MM.1S (cell line): Measurements from ENCODE around the gene DAO.

Experiments used
- DNase-seq: peaks from one replicate; pipeline ENCODE4 v3.0.0-alpha.2; 2015
- H2AFZ ChIP-seq: fragments of 300-600 bp; sonication (generic); 2 replicates; pipeline ENCODE4 v1.6.0; 2016; ENCODE audit warnings: antibody characterized with exemption, low read length
- H3F3A ChIP-seq: fragments of 300-600 bp; sonication (generic); 2 replicates; pipeline ENCODE4 v1.6.1; 2016; ENCODE audit warnings: mild to moderate bottlenecking, antibody characterized with exemption, low read length, moderate library complexity, mixed read lengths; ENCODE audit not compliant: insufficient read depth
- H3K27ac ChIP-seq: fragments of 300-600 bp; sonication (generic); 2 replicates; pipeline ENCODE4 v1.5.1; 2016; ENCODE audit warnings: mild to moderate bottlenecking, low read length
- H3K27me3 ChIP-seq: fragments of 300-600 bp; sonication (generic); replicated peaks from 2 replicates; pipeline ENCODE4 v1.6.0; 2016; ENCODE audit warnings: low read length; ENCODE audit not compliant: insufficient read depth
- H3K36me3 ChIP-seq: fragments of 300-600 bp; sonication (generic); replicated peaks from 2 replicates; pipeline ENCODE4 v1.6.1; 2016; ENCODE audit warnings: mild to moderate bottlenecking, low read length, mixed read lengths; ENCODE audit not compliant: insufficient read depth
- H3K4me1 ChIP-seq: fragments of 300-600 bp; sonication (generic); 2 replicates; pipeline ENCODE4 v1.6.1; 2016; ENCODE audit warnings: low read length, mixed read lengths
- H3K4me2 ChIP-seq: fragments of 300-600 bp; sonication (generic); 2 replicates; pipeline ENCODE4 v1.6.0; 2016; ENCODE audit warnings: low read depth, low read length
- H3K4me3 ChIP-seq: fragments of 300-600 bp; sonication (generic); 2 replicates; pipeline ENCODE4 v1.5.1; 2016; ENCODE audit warnings: low read length, mixed read lengths
- H3K79me2 ChIP-seq: fragments of 300-600 bp; sonication (generic); 2 replicates; pipeline ENCODE4 v1.6.1; 2016; ENCODE audit warnings: mixed run types, low read length, mixed read lengths
- H3K9ac ChIP-seq: fragments of 300-600 bp; sonication (generic); 2 replicates; pipeline ENCODE4 v1.6.1; 2016; ENCODE audit warnings: low read length, mixed read lengths
- H3K9me2 ChIP-seq: fragments of 300-600 bp; sonication (generic); replicated peaks from 2 replicates; pipeline ENCODE4 v1.6.1; 2016; ENCODE audit warnings: mild to moderate bottlenecking, low read length, mixed read lengths; ENCODE audit not compliant: insufficient read depth
- H3K9me3 ChIP-seq: fragments of 300-600 bp; sonication (generic); replicated peaks from 2 replicates; pipeline ENCODE4 v1.6.1; 2016; ENCODE audit warnings: mild to moderate bottlenecking, low read length, mixed read lengths; ENCODE audit not compliant: insufficient read depth
- H4K20me1 ChIP-seq: fragments of 300-600 bp; sonication (generic); 2 replicates; pipeline ENCODE4 v1.6.1; 2016; ENCODE audit warnings: mild to moderate bottlenecking, low read length, moderate library complexity, mixed read lengths; ENCODE audit not compliant: insufficient read depth
- EZH2 ChIP-seq: fragments of 300-600 bp; sonication (generic); optimal IDR thresholded peaks from 2 replicates; pipeline ENCODE3; 2017; ENCODE audit warnings: low read depth, mild to moderate bottlenecking, antibody characterized with exemption, low read length, mixed read lengths
- EZH2phosphoT487 ChIP-seq: fragments of 300-600 bp; sonication (generic); IDR thresholded peaks from 2 replicates; pipeline ENCODE4 v1.6.1; 2018; ENCODE audit warnings: antibody characterized with exemption, low read length
- TF ChIP-seq, protein P1 (sequence below): fragments of 300-600 bp; sonication (generic); IDR thresholded peaks from 2 replicates; pipeline ENCODE4 v1.5.1; 2016; ENCODE audit warnings: antibody characterized with exemption, low read length, mixed read lengths

DAO gene

DNA sequence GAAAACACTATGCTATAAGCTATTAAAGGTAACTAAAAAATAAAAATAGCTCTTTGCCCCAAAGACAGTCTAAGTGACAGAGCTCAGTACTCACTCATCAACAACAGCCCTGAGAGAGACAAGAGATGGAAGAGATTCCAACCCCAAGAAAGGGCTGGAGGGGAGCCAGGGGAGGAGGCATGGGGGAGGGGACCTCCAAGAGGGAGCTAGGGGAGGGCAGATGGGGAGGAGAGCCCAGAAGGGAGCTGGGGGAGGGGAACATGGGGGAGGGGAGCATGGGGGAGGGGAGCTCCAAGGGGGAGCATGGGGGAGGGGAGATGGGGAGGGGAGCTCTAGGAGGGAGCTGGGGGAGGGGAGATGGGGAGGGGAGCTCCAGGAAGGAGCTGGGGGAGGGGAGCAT lies 30.2 kb upstream of the DAO start:
- no peaks in the 10 kb centered on the region for H3K4me1 ChIP-seq
- DNase-seq, result no peak
- H4K20me1 ChIP-seq, result no peaks in the 10 kb centered on the region; the same call in 1 of the 2 replicates
- no peak overlapping the region for H3K27ac ChIP-seq
- no peaks in the 10 kb centered on the region for H3F3A ChIP-seq
- no peak overlapping the region for H2AFZ ChIP-seq
- TF ChIP-seq, protein P1, sequence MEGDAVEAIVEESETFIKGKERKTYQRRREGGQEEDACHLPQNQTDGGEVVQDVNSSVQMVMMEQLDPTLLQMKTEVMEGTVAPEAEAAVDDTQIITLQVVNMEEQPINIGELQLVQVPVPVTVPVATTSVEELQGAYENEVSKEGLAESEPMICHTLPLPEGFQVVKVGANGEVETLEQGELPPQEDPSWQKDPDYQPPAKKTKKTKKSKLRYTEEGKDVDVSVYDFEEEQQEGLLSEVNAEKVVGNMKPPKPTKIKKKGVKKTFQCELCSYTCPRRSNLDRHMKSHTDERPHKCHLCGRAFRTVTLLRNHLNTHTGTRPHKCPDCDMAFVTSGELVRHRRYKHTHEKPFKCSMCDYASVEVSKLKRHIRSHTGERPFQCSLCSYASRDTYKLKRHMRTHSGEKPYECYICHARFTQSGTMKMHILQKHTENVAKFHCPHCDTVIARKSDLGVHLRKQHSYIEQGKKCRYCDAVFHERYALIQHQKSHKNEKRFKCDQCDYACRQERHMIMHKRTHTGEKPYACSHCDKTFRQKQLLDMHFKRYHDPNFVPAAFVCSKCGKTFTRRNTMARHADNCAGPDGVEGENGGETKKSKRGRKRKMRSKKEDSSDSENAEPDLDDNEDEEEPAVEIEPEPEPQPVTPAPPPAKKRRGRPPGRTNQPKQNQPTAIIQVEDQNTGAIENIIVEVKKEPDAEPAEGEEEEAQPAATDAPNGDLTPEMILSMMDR, result no peak
- no peak for TF ChIP-seq EZH2
- no peak overlapping the region for H3K9ac ChIP-seq
- no peaks in the 10 kb centered on the region for H3K9me3 ChIP-seq
- no peak overlapping the region for H3K4me2 ChIP-seq
- H3K9me2 ChIP-seq, result no peaks in the 10 kb centered on the region
- no peak overlapping the region for H3K4me3 ChIP-seq
- H3K27me3 ChIP-seq, result no peaks in the 10 kb centered on the region
- no peaks in the 10 kb centered on the region; the same call in 1 of the 2 replicates for H3K36me3 ChIP-seq
- peaks cover 60% of the 10 kb centered on the region for H3K79me2 ChIP-seq

DNA sequence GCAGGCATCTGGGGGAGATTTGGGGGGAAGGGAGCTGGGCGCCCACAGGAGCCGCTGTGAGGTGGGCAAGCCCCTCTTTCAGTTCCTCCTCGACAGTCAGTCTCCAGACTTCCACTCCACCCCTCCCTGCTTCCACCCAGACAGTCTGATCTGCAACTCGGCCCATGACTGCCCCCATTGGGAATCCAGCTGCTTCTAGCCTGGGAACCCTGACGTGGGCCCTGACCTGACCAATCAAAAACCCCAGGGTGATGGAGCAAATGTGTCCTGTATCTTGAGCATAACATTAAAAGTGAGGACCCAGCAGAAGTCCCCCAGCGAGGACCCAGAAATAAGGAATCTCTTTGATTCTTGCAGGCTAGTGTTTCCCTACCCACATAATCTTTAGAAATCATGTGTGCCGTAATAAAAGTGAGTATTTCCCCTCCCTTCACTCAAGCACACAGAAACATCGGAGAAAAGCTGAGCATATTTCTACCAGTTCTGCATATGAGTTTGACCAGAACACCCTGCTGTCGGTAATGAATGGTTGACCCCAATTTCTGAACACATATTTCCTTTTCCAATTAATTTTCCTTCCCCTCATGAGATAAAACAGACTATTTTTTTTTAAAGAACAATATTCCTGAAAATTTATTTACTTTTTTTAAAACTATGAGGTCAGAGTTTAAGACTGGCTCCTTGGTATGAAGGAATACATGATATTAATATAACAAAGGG lies 28.9 kb upstream of the DAO start:
- H3F3A ChIP-seq, result no peaks in the 10 kb centered on the region
- no peaks in the 10 kb centered on the region for H3K27me3 ChIP-seq
- H4K20me1 ChIP-seq, result no peaks in the 10 kb centered on the region; the same call in 1 of the 2 replicates
- no peak overlapping the region for H3K27ac ChIP-seq
- H3K4me3 ChIP-seq, result no peak overlapping the region
- no peak for DNase-seq
- no peaks in the 10 kb centered on the region for H3K9me3 ChIP-seq
- H3K36me3 ChIP-seq, result no peaks in the 10 kb centered on the region; the same call in 1 of the 2 replicates
- no peaks in the 10 kb centered on the region for H3K9me2 ChIP-seq
- peaks cover 3% of the 10 kb centered on the region; the same call in 1 of the 2 replicates for H3K4me1 ChIP-seq
- no peak overlapping the region for H3K9ac ChIP-seq
- TF ChIP-seq EZH2phosphoT487 (no peak), EZH2 (no peak)
- TF ChIP-seq, protein P1, result no peak
- no peak overlapping the region for H3K4me2 ChIP-seq
- H3K79me2 ChIP-seq, result peaks cover 63% of the 10 kb centered on the region
- no peak overlapping the region for H2AFZ ChIP-seq

DNA sequence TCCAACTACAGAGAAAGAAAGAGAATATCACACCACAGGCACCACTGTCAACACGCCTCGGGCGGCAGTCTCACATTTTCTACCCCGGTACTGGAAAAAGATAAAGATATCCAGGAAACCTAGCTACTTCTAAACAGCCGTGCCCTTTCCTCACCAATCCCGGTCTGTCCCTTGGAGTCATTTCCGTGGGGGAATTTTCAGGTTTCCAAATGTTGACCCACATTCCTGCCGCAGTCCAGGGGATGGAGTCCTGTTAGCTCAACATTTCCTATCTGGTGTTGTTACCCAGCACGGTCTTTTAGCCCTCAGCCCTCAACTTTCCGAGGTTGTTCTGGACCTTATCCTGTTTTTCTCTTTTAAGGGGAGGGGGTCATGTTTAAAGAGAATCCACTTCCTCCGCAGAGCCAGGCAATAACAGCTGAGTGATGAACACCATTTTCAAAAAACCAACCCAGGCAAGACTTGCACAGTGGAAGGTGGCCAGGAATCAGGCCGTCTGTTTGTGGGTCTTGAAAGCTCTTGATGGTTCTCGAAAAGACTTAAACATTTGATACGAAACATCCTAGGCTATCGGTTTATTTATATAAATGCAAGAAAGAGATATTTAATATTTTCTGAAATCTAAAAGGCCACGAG lies 27.1 kb upstream of the DAO start:
- H3K9me3 ChIP-seq, result no peaks in the 10 kb centered on the region
- no peaks in the 10 kb centered on the region; the same call in 1 of the 2 replicates for H3K36me3 ChIP-seq
- H3K9me2 ChIP-seq, result no peaks in the 10 kb centered on the region
- H3F3A ChIP-seq, result no peaks in the 10 kb centered on the region
- no peak overlapping the region for H2AFZ ChIP-seq
- H3K27me3 ChIP-seq, result no peaks in the 10 kb centered on the region
- H3K79me2 ChIP-seq, result peaks cover 64% of the 10 kb centered on the region
- no peak overlapping the region for H3K9ac ChIP-seq
- H3K4me2 ChIP-seq, result no peak overlapping the region
- no peaks in the 10 kb centered on the region; the same call in 1 of the 2 replicates for H4K20me1 ChIP-seq
- TF ChIP-seq, protein P1, result no peak
- TF ChIP-seq EZH2phosphoT487, result no peak
- no peak for DNase-seq
- no peak overlapping the region for H3K4me3 ChIP-seq
- H3K4me1 ChIP-seq, result peaks cover 5% of the 10 kb centered on the region; the same call in 1 of the 2 replicates
- H3K27ac ChIP-seq, result no peak overlapping the region
